Measurements from ENCODE around the gene ACOXL. TPM values are rescaled to one million over a fixed set of nuclear protein-coding genes. Genes with fewer than 3 reads are reported as not detected.

ACOXL gene
- total RNA-seq, 4 donors from 2014 or later, result not detected

DNA sequence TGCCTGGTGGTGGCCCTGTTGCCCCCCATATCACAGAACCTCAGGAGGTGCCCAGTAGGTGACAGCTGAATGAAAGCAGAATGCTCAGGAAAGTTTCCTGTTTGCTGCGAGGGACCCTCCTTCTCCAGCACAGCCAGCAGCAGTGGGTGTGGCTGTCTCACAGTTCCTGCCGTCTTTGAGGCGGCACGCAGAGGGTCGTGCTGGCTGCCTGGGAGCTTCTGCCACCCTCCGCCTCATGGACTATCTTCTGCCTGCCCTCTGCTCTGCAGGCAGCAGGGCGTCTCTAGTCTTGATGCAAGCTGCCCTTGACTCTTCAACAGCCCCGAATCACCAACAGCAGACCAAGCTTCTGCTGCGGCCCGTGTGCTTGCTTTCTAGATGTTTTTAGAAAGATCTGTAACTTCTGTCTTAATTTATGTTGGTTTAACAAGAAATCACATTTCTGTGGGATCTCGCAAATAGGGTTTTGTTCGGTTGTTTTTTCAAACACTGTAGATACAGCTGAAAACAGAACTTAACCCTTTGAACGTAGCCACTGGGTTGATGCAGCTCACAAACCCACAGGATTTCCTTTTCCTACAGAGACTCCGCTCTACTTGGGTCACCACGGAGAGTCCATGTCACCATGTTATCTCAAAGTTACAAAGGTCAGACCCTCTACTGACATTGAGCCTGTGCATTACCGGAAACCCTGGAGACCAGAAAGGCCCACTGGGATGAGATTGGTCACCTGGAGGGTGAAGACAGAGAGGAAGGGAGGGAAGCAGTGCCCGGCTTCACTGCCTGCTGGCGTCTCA is 144.9 kb downstream of the ACOXL start:
- no peak for DNase-seq
- intact Hi-C loops (cut with DNase I), result no loop called here
- TF ChIP-seq, protein P1, sequence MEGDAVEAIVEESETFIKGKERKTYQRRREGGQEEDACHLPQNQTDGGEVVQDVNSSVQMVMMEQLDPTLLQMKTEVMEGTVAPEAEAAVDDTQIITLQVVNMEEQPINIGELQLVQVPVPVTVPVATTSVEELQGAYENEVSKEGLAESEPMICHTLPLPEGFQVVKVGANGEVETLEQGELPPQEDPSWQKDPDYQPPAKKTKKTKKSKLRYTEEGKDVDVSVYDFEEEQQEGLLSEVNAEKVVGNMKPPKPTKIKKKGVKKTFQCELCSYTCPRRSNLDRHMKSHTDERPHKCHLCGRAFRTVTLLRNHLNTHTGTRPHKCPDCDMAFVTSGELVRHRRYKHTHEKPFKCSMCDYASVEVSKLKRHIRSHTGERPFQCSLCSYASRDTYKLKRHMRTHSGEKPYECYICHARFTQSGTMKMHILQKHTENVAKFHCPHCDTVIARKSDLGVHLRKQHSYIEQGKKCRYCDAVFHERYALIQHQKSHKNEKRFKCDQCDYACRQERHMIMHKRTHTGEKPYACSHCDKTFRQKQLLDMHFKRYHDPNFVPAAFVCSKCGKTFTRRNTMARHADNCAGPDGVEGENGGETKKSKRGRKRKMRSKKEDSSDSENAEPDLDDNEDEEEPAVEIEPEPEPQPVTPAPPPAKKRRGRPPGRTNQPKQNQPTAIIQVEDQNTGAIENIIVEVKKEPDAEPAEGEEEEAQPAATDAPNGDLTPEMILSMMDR (IDR thresholded peaks at IDR 0.05), result no peak
- no peak for TF ChIP-seq POLR2A (IDR thresholded peaks at IDR 0.05)
- WGBS, 2 donors, result 55 to 56% methylated on average over 13 to 18 of the region's 18 CpGs
- H3K36me3 ChIP-seq, result no peaks in the 10 kb centered on the region
- peaks cover 0 to 3% (median 0%) of the 10 kb centered on the region in 4 donors for H3K27me3 ChIP-seq
- peaks cover 0 to 7% (median 0%) of the 10 kb centered on the region in 3 donors for H3K9me3 ChIP-seq
- no peak overlapping the region for H3K27ac ChIP-seq
- H3K4me1 ChIP-seq, result no peaks in the 10 kb centered on the region
- no peak overlapping the region for H3K4me3 ChIP-seq

DNA sequence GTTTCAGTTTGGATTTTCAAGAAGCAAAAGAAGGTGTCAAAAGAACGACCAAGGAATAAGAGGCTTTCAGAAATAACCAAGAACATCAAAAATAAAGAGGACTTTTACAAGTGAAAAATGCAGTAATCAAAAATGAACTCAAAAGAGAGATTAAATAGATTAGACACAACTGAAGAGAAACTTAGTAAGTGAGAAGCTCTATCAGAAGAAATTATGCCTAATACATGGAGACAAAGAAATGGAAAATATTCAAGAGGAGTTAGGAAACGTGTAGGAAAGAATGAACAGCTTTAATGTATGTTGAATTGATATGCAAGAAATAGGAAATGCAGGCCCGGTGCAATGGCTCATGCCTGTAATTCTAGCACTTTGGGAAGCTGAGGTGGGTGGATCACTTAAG is 145.8 kb downstream of the ACOXL start:
- Histone ChIP-seq H3K4me3 (no peak overlapping the region), H3K36me3 (no peaks in the 10 kb centered on the region), H3K27ac (no peak overlapping the region), H3K9me3 (peaks cover 0 to 7% (median 0%) of the 10 kb centered on the region in 3 donors), H3K27me3 (peaks cover 0 to 3% (median 0%) of the 10 kb centered on the region in 4 donors), H3K4me1 (no peaks in the 10 kb centered on the region)
- WGBS, 2 donors, result 73 to 83% methylated on average over 2 to 3 of the region's 3 CpGs
- intact Hi-C loops (cut with DNase I), result no loop called here
- no peak for DNase-seq
- TF ChIP-seq, protein P1 (IDR thresholded peaks at IDR 0.05), result no peak
- TF ChIP-seq POLR2A (IDR thresholded peaks at IDR 0.05), result no peak

GRCh38 chr2:110881908-110882307 is 149.5 kb downstream of the ACOXL start:
- H3K27me3 ChIP-seq, result peaks cover 0 to 3% (median 0%) of the 10 kb centered on the region in 4 donors
- no peaks in the 10 kb centered on the region for H3K36me3 ChIP-seq
- WGBS, 2 donors, result 69 to 88% methylated on average over 6 of the region's 6 CpGs
- DNase-seq, result no peak
- intact Hi-C loops (cut with DNase I), result no loop called here
- H3K4me3 ChIP-seq, result no peak overlapping the region
- no peaks in the 10 kb centered on the region for H3K4me1 ChIP-seq
- TF ChIP-seq, protein P1 (IDR thresholded peaks at IDR 0.05), result no peak
- no peak for TF ChIP-seq POLR2A (IDR thresholded peaks at IDR 0.05)
- H3K27ac ChIP-seq, result no peak overlapping the region
- peaks cover 0 to 7% (median 0%) of the 10 kb centered on the region in 3 donors for H3K9me3 ChIP-seq

DNA sequence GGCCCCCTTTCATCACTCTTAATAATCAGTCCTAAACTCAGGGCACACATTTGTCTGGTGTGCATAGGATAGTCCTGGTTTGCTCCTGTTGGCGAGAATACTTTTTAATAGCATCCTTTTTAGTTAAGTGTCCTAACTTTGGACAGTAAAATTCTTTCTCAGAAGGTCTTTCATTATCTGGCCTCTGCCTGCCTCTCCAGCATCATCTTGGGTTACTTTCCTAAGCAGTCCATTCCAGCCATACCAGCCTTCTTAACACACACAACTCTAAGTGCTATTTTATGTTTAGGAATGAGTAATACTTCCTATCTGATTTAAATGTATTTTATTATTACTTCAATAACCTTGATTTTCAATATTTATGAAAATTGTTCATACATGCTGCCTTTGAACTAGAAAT is 151.0 kb downstream of the ACOXL start:
- Histone ChIP-seq H3K9me3 (peaks cover 0 to 6% (median 0%) of the 10 kb centered on the region in 3 donors), H3K4me1 (no peaks in the 10 kb centered on the region), H3K36me3 (no peaks in the 10 kb centered on the region), H3K27me3 (peaks cover 0 to 3% (median 0%) of the 10 kb centered on the region in 4 donors), H3K4me3 (no peak overlapping the region), H3K27ac (no peak overlapping the region)
- TF ChIP-seq, protein P1 (IDR thresholded peaks at IDR 0.05), result no peak
- no peak for TF ChIP-seq POLR2A (IDR thresholded peaks at IDR 0.05)
- intact Hi-C loops (cut with DNase I), result no loop called here
- 94 to 100% methylated on average over 1 of the region's 1 CpG for WGBS, 2 donors
- no peak for DNase-seq

- intact Hi-C loops (cut with DNase I), result no loop called here
- no peaks in the 10 kb centered on the region for H3K4me1 ChIP-seq
- H3K27me3 ChIP-seq, result no peaks in the 10 kb centered on the region
- H3K27ac ChIP-seq, result no peak overlapping the region
- H3K4me3 ChIP-seq, result no peak overlapping the region
- TF ChIP-seq, protein P1 (IDR thresholded peaks at IDR 0.05), result no peak
- TF ChIP-seq POLR2A (IDR thresholded peaks at IDR 0.05), result no peak
- H3K36me3 ChIP-seq, result no peaks in the 10 kb centered on the region
- DNase-seq, result no peak
- H3K9me3 ChIP-seq, result no peaks in the 10 kb centered on the region
- WGBS, 2 donors, result 93 to 95% methylated on average over 4 of the region's 4 CpGs
Observed at GRCh38 chr2:110885256-110885655, 152.9 kb downstream of the ACOXL start.

All from esophagus squamous epithelium (tissue), 5 donors.